Jurkat, Clone E6-1 (cell line): Measurements from ENCODE around the gene RIPPLY1.

Experiments
- DNase-seq: peaks from one replicate; pipeline ENCODE4 v3.0.0-alpha.2; 2011; ENCODE audit warnings: low read depth, low spot score
- H3K4me3 ChIP-seq: 2 replicates; pipeline ENCODE4 v1.5.1; 2011; ENCODE audit warnings: mild to moderate bottlenecking, low read length, control low read depth, moderate library complexity

The RIPPLY1 gene

GRCh38 chrX:106919932-106920452 is 16.9 kb upstream of the RIPPLY1 start, which contains the start of gene CLDN2:
Gene CLDN2 (plus strand): TSS chrX:106920402. CDS start chrX:106928229, 7,827 bp downstream.
- no peak for DNase-seq
- no peak within 1 kb of the TSS for H3K4me3 ChIP-seq

GRCh38 chrX:106917830-106918500 is 14.8 kb upstream of the RIPPLY1 start:
- peak; percentile 85 for DNase-seq
- no peak overlapping the region for H3K4me3 ChIP-seq

GRCh38 chrX:106912864-106913263 is 9.7 kb upstream of the RIPPLY1 start:
- no peak for DNase-seq
- no peak overlapping the region for H3K4me3 ChIP-seq

- no peak overlapping the region for H3K4me3 ChIP-seq
- no peak for DNase-seq
These were observed 3.2 kb upstream of the RIPPLY1 start for GRCh38 chrX:106906361-106906760.

GRCh38 chrX:106905064-106905708 is 2.0 kb upstream of the RIPPLY1 start:
- H3K4me3 ChIP-seq, result no peak overlapping the region

DNA sequence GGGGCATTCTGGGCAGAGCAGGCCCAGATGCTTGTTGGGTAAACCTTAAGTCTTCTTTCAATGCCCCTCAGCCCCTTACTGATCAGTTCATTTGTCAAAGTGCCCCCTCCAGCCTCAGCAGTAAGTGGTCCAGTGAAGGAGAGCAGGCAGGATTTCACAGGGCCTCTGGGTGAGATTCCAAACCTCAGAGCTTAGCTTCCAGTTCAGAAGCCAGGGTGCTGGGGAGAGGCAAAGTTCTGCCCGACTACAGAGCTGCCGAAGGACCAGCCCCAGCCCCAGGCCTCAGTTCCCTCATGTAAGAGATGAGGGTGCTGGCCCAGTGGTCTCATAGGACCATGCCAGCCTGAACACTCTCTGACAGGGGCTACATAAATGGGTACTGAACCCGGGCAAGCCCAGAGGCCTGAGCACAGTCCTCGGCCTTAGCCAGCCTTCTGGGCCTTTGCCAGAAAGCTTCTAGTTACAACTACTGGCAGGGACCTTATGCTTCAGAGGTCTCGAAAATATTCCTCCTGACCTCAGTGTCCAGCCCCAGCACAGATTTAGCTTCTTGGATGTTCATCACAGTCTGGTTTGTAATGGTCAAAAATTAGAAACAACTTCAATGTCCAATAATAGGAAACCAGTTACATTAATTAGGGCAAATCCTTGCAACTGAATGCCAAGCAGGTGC is 851 bp upstream of the RIPPLY1 start:
- DNase-seq, result no peak
- no peak overlapping the region for H3K4me3 ChIP-seq

More at GRCh38 chrX:106905064-106905708, 2.0 kb upstream of the RIPPLY1 start:
- no peak for DNase-seq

- H3K4me3 ChIP-seq, result no peak overlapping the region
- DNase-seq, result no peak
These were observed 457 bp downstream of the RIPPLY1 start for GRCh38 chrX:106902684-106903083.

- no peak for DNase-seq
These were observed 1.3 kb downstream of the RIPPLY1 start for GRCh38 chrX:106901781-106902219.

DNA sequence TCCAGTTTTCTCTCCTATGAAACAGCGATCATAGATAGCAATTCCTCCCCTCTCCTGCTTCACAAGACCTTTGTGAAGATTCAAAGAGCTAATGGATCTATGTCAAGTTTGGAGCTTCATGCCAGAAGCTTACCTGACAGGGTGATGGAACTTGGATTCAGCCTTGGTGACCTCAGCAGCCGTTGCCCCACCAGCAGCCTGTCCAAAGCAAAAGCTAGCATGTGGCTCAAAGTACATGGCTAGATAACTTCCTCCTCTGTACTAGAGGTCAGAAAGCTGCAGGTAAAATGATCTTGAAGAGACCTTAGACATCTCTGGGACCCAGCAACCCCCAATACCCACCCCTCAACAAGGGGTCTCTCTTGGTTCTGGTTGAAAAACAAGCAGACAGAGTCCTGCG is 1.8 kb downstream of the RIPPLY1 start:
- no peak for DNase-seq
- H3K4me3 ChIP-seq, result no peak overlapping the region

More at GRCh38 chrX:106901781-106902219, 1.3 kb downstream of the RIPPLY1 start:
- H3K4me3 ChIP-seq, result no peak overlapping the region

- DNase-seq, result no peak
- no peak overlapping the region for H3K4me3 ChIP-seq
These were observed 3.3 kb downstream of the RIPPLY1 start for GRCh38 chrX:106899841-106900240.

DNA sequence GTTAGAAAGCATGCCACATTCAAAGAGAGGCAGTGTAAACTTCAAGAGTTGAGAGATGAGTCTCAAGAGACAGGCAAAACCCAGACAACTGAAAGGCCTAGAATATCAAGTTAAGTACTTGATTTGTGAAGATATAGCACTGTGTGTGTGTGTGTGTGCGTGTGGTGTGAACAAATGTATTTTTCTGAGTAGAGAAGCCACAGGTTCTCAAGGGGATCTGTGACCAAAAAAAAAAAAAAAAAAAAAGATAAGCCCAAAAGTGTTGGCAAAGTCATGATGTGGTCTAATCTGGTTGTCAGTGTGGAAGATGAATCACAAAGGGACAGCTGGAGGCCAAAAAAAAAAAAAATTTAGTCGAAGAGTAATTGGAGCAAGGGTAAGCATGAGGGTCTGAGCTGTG is 3.9 kb downstream of the RIPPLY1 start:
- DNase-seq, result no peak
- H3K4me3 ChIP-seq, result no peak overlapping the region

GRCh38 chrX:106898462-106898861 is 4.7 kb downstream of the RIPPLY1 start:
- peak; percentile 42 for DNase-seq
- H3K4me3 ChIP-seq, result no peak overlapping the region

- DNase-seq, result no peak
- no peak overlapping the region for H3K4me3 ChIP-seq
These were observed 5.9 kb downstream of the RIPPLY1 start for GRCh38 chrX:106897259-106897658.

DNA sequence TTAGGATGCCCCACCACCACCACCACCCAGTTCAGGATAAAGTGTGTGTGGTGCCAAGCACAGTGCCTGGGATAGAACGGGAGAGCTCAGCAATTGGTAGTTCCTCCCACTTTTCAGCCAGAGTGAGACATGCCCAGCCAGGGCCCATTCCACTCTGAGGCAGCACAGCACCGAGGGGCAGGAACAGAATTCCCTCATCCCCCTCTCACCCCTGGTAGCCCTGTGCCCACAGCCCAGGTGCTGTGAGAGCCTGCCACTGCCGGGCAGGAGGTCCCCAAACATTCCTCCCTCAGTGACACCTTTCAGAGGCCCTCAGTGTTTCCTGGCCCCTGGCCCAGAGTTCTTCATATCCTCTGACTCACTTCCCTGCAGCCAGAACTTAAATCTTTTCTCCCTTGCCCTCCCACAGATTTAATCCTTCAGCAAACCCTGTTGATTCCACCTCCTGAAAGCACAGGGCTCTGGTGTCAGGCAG is 8.1 kb downstream of the RIPPLY1 start:
- DNase-seq, result no peak
- no peak overlapping the region for H3K4me3 ChIP-seq

- DNase-seq, result peak; percentile 36
- H3K4me3 ChIP-seq, result no peak overlapping the region
These were observed 8.7 kb downstream of the RIPPLY1 start for GRCh38 chrX:106894392-106894909.

DNA sequence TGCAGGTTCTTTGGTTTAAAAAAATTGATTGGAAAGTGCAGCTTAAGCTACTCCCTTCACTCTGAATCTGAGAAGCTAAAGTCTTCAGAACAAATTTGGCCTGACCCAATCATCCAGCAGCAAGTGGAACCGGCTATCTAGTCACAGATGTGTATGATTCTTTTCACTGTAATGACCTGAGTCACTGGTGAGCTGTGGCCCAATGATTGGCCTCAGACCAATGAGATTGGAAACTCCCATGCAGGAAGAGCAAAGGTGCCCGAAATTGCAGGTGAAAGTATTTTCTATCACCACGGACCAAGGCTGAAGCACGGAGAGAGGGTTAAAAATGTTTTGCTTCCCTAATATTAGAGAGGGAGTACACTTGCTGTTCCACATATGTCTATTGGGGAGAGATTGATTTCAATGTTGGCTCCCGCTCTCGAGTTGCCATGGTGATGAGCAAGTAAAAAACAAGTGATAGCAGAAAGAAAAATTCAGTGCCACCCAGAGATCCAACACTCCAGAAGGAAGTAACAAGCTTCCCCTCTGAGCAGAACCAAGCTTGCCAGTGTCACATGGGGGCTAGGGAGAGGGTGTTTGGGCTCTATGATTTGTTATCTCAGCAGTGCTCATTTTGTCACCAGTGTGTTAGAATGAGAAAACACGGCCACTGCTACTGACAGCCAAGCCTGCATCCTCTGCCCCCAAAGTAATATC is 11.2 kb downstream of the RIPPLY1 start:
- no peak overlapping the region for H3K4me3 ChIP-seq
- no peak for DNase-seq

DNA sequence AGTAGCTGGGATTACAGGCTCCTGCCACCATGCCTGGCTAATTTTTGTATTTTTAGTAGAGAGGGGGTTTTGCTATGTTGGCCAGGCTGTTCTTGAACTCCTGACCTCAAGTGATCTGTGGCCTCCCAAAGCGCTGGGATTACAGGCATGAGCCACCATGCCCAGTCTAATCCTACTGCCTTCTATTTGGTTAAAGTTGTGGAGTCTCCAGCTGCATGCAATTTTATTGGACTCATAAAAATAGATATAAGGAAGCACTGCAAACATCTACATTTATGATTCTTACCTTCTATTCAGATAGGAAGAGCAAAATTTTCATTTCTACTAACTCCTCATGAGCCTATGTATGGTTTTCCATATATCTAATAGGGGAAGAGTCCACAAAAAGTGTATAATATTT is 13.7 kb downstream of the RIPPLY1 start:
- DNase-seq, result no peak
- no peak overlapping the region for H3K4me3 ChIP-seq

GRCh38 chrX:106875151-106875550 is 28.0 kb downstream of the RIPPLY1 start:
- H3K4me3 ChIP-seq, result no peak overlapping the region
- DNase-seq, result no peak

- DNase-seq, result peak; percentile 14
- no peak overlapping the region for H3K4me3 ChIP-seq
These were observed 29.1 kb downstream of the RIPPLY1 start for GRCh38 chrX:106874075-106874474.
